HG03354 (cell line): ENCODE results near the gene ELMO1.

ENCODE experiments used
- ATAC-seq: cut with Tn5 transposase; IDR thresholded peaks from one replicate; pipeline ENCODE4 v1.9.1; 2021; ENCODE audit warnings: mild to moderate bottlenecking; ENCODE audit not compliant: unreplicated experiment, poor library complexity, severe bottlenecking

ELMO1 gene

GRCh38 chr7:37380831-37381230 is 67.8 kb downstream of the ELMO1 start:
- ATAC-seq = no peak

- ATAC-seq = no peak
Observed at GRCh38 chr7:37379546-37380277, 69.0 kb downstream of the ELMO1 start.

- no peak for ATAC-seq
Observed at GRCh38 chr7:37377231-37377630, 71.4 kb downstream of the ELMO1 start.

- ATAC-seq = no peak
Observed at GRCh38 chr7:37376386-37376785, 72.3 kb downstream of the ELMO1 start.

DNA sequence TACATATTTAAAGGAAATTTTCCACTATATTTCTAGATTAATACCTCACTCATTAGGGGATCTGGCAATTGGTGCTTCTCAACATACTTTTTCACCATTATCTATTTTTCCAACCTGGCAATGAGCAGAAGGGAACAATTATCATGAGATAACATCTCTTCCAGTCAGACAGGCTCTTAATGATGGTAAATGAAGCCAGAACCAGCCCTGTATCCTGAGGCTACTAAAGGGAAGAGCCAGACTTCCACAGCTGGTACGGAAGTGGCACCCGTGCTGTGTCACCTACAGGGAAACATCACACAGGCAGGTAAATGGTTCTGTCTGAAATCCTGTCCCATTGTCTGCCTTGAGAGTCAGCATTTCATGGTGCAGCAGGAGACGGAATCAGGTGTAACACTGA is 75.9 kb downstream of the ELMO1 start:
- no peak for ATAC-seq

- no peak for ATAC-seq
Observed at GRCh38 chr7:37371755-37372154, 76.9 kb downstream of the ELMO1 start.

DNA sequence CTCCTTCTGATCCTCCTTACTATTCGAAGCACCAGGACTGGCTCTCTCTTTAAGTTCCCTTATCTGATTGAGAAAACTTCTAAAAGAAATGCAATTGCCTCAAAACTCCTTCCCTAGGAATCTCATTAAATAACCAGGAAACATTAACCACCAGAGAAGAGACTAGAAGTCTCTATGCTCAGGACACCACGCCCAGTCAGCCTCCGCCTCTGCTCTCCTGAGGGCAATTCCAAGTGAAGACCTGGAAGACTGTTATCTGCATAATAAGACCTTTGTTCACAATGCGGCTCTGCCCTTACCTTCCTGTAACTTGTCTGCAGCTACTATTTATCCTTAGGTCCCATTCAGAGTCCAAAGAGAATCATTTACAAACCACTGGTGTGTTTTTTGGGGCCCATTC is 78.8 kb downstream of the ELMO1 start:
- no peak for ATAC-seq

DNA sequence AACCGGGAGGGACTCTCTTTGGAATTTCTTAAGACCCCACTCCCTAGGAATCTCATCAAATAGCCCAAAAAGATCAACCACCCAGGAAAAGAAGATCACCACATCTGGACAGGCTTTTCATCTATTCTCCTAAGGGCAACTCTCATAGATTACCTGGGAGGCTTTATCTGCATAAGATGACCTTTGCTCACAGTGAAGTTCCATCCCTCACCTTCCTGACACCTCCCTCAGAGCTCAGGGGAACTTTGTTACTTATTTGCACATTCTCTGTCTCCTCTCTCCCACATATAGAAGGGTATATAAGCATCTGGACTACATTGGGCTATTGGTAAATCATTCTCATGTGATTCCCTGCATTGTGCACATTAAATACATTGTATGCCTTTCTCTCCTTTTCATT is 80.1 kb downstream of the ELMO1 start:
- no peak for ATAC-seq

DNA sequence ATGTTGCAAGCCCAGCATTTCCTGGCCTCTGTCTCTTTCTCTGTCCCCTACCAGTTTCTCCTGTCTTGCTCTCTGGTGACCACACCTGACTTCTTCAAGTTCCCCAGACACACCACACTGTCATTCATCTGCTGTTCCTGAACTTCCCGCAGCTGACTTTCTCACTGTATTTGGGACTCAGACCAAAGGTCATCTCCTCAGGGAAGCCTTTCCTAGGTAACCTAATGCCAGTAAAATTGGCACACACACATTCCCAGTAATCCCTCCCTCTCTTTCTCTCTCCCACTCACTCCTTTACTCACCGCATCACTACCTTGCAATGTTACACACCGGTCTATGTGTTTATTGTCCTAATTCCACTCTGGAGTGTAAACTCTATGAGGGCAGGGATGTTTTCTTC is 81.7 kb downstream of the ELMO1 start:
- ATAC-seq = no peak

DNA sequence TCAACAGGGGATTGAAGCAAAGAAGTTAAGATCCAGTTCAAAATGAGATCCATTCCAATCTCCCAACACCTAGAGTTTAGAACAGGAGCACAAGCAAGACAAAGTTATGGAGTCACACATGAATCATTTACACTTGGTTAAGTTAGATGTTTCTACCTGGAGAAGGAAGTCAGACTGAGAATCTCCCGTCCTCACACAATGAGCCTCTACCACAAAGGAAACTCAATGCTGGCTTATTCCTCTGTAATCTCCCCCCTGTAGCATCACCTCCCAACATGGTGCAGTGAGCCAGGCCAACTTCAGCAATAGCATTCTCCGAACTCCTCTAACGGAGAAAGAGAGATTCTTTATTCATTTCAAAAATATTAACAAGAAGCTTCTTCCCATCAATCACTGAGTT is 82.2 kb downstream of the ELMO1 start:
- ATAC-seq = no peak

- ATAC-seq = no peak
Observed at GRCh38 chr7:37365405-37365804, 83.3 kb downstream of the ELMO1 start.

DNA sequence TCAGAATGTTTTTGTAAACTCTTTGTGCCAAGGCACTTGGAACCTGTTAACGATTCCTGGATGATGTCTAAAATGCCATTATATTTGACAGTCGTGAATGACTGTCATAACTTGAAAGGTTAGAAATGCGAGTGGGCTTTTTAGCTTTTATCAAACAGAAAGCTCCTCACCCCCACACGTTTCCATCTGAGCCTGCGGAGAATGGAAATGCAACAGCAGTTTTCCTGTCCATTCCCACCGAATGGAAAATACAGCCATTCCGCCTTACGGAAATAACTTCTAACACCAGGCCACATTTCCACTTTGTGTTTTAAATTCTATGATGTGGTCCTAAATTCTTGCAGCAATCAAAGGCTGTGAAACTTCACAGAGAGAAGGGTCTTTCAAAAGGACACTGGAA is 83.8 kb downstream of the ELMO1 start:
- ATAC-seq = no peak

- ATAC-seq = no peak
Observed at GRCh38 chr7:37363536-37364491, 84.8 kb downstream of the ELMO1 start.

DNA sequence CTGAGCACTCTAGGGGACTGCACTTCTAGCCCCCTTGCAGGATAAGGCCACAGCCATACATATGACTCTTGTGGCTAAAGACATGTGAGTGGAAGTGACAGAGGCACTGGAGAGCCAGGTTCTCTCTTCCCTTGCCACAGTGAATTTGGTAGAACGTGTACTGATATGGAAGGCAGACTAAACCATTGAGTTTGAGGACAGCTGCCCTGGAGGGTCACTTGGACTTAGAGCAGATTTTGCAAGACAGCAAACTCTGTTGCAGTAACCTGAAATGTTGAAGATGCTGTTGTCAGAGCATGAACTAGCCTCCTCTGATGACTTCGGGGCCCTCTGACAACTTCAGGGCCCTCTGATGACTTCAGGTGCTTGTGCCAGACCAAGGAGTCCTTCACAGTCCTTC is 85.9 kb downstream of the ELMO1 start:
- no peak for ATAC-seq

DNA sequence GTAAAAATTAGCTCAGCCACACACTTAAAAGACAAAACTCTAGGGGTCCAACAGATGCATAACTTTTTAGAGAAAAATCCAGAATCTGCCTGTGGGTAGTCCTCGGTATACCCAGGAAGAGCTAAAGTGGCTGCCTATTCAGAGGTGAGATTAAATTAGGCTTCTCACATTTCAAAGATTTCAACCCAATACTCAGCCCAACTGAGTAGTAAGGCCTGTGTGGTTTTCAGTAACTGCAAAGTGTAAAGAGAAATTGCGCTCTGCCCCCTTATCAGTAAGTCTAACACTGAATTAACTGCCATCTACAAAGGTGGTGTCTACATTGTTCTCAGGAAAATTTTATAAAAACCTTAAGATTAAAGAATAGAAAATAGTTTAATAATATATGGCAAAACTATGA is 88.2 kb downstream of the ELMO1 start:
- no peak for ATAC-seq

GRCh38 chr7:37359662-37360444 is 88.8 kb downstream of the ELMO1 start:
- ATAC-seq = no peak

DNA sequence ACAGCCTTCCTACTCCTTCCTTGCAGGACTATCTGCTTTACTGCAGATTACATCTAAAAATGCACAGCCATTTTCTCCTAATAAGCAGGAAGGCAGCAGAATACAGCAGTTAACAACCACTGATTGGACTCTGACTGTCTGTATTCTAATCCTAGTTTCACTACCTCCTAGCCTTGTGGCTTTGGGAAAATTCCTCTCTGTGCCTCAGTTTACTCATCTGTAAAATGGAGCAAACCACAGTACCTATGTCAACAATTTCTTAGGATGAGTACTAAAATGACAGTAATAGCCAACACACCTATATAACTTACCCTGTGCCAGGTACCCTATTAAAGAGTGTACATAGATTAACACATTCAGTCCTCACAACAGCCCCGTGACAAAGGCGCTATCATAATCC is 89.5 kb downstream of the ELMO1 start:
- no peak for ATAC-seq

GRCh38 chr7:37357637-37357996 is 91.0 kb downstream of the ELMO1 start:
- ATAC-seq = no peak

GRCh38 chr7:37356911-37357636 is 91.6 kb downstream of the ELMO1 start:
- ATAC-seq = no peak

GRCh38 chr7:37354656-37355131 is 94.0 kb downstream of the ELMO1 start:
- no peak for ATAC-seq
